Smooth muscle cell (in vitro differentiated cells): ENCODE data around the gene FBXO45. TPM values are rescaled to one million over a fixed set of nuclear protein-coding genes. Genes with fewer than 3 reads are reported as not detected.

Experiments
- DNase-seq: peaks from one replicate; lab custom pipeline; 2025; ENCODE audit not compliant: unreplicated experiment; lab: John Stamatoyannopoulos, UW
- H2AFZ ChIP-seq: fragments of 200-600 bp; sonication (generic); 2 replicates; pipeline ENCODE4 v1.6.0; 2016; ENCODE audit warnings: antibody characterized with exemption, low read depth, mild to moderate bottlenecking
- H3F3A ChIP-seq: fragments of 200-600 bp; sonication (generic); 2 replicates; pipeline ENCODE4 v1.6.0; 2017; ENCODE audit warnings: antibody characterized with exemption, low read depth
- H3K27ac ChIP-seq: fragments of 200-600 bp; sonication (generic); 2 replicates; pipeline ENCODE4 v1.5.1; 2016; ENCODE audit warnings: low read depth, mild to moderate bottlenecking
- H3K27me3 ChIP-seq: fragments of 200-600 bp; sonication (generic); 2 replicates; pipeline ENCODE4 v1.6.1; 2016; ENCODE audit warnings: low read depth, mild to moderate bottlenecking
- H3K36me3 ChIP-seq: fragments of 200-600 bp; sonication (generic); 2 replicates; pipeline ENCODE4 v1.5.1; 2016; ENCODE audit warnings: low read depth
- H3K4me1 ChIP-seq: fragments of 200-600 bp; sonication (generic); 2 replicates; pipeline ENCODE4 v1.5.1; 2016; ENCODE audit warnings: low read depth
- H3K4me2 ChIP-seq: fragments of 200-600 bp; sonication (generic); 2 replicates; pipeline ENCODE4 v1.6.0; 2016; ENCODE audit warnings: mild to moderate bottlenecking
- H3K4me3 ChIP-seq: fragments of 200-600 bp; sonication (generic); 2 replicates; pipeline ENCODE4 v1.5.1; 2016; ENCODE audit warnings: mild to moderate bottlenecking
- H3K79me2 ChIP-seq: fragments of 200-600 bp; sonication (generic); 2 replicates; pipeline ENCODE4 v1.6.0; 2016; ENCODE audit warnings: low read depth, mild to moderate bottlenecking
- H3K9ac ChIP-seq: fragments of 200-600 bp; sonication (generic); 2 replicates; pipeline ENCODE4 v1.6.0; 2016; ENCODE audit warnings: low read depth
- H3K9me3 ChIP-seq: fragments of 200-600 bp; sonication (generic); replicated peaks from 2 replicates; pipeline ENCODE4 v1.5.1; 2016; ENCODE audit warnings: low read depth
- H4K20me1 ChIP-seq: fragments of 200-600 bp; sonication (generic); 2 replicates; pipeline ENCODE4 v1.6.0; 2016; ENCODE audit warnings: low read depth
- CTCF ChIP-seq: fragments of 200-600 bp; sonication (generic); IDR thresholded peaks from 2 replicates; pipeline ENCODE4 v1.5.1; 2017; ENCODE audit warnings: borderline replicate concordance, mild to moderate bottlenecking, antibody characterized with exemption; ENCODE audit not compliant: insufficient read depth, poor library complexity, severe bottlenecking
- WGBS: methylation state at CpG from one replicate; pipeline ENCODE4 v1.1.7; 2016; ENCODE audit warnings: low lambda C conversion rate; 5-methylcytosine and 5-hydroxymethylcytosine counted together
- polyA plus RNA-seq: library from polyadenylated mRNA; unstranded; fragments of >200 nt; fragmentation: Nextera tagmentation; extraction: Ambion mirVana; gene quantifications from 2 replicates; pipeline ENCODE4 v1.2.1, GENCODE V29; 2016
- total RNA-seq: library from RNA; depleted of rRNA; stranded (reverse); fragments of >200 nt; gene quantifications from 2 replicates; pipeline ENCODE4 v1.2.3, GENCODE V29; 2014

The FBXO45 gene
- total and polyA plus RNA-seq, 2 experiments from 2014 or later = 5.8 to 13.1 TPM

- no peaks in the 10 kb centered on the region for H4K20me1 ChIP-seq
- no peaks in the 10 kb centered on the region for H3K79me2 ChIP-seq
- 89% methylated on average over 10 of the region's 10 CpGs for WGBS
- no peak overlapping the region for H2AFZ ChIP-seq
- peaks cover 8% of the 10 kb centered on the region for H3K4me1 ChIP-seq
- DNase-seq = no peak
- H3K36me3 ChIP-seq = no peaks in the 10 kb centered on the region
- H3K4me3 ChIP-seq = no peak overlapping the region
- H3K9me3 ChIP-seq = no peaks in the 10 kb centered on the region
- H3K27ac ChIP-seq = no peak overlapping the region
- TF ChIP-seq CTCF = no peak
- H3F3A ChIP-seq = no peaks in the 10 kb centered on the region
- no peak overlapping the region for H3K9ac ChIP-seq
- no peaks in the 10 kb centered on the region for H3K27me3 ChIP-seq
- no peak overlapping the region for H3K4me2 ChIP-seq
These were observed 51.7 kb downstream of the FBXO45 start for GRCh38 chr3:196620161-196620604.

DNA sequence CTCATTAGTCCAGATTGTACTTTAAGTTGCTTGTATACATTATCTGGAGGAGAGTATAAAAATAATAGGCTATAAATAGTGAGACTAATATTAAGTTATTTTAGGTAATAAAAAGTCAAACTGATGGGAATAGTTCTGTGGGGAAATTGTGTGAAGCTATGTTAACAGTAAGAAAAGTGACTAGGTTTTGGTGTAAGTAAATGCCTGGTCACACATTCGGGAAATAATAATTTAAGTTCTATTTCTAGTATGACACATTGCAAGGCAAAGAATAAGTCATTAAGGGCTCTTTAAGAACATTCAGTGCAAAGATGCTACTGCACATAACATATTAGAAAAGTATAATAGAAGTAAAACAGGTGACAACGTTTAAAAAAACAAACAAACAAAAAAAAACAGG lies 52.2 kb downstream of the FBXO45 start:
- TF ChIP-seq CTCF = no peak
- no peak overlapping the region for H3K4me2 ChIP-seq
- no peak overlapping the region for H2AFZ ChIP-seq
- H3K9ac ChIP-seq = no peak overlapping the region
- DNase-seq = no peak
- no peaks in the 10 kb centered on the region for H3K27me3 ChIP-seq
- H3K4me1 ChIP-seq = peaks cover 8% of the 10 kb centered on the region
- H3K36me3 ChIP-seq = no peaks in the 10 kb centered on the region
- H3F3A ChIP-seq = no peaks in the 10 kb centered on the region
- no peaks in the 10 kb centered on the region for H3K79me2 ChIP-seq
- H3K27ac ChIP-seq = no peak overlapping the region
- no peaks in the 10 kb centered on the region for H4K20me1 ChIP-seq
- WGBS = 87% methylated on average over 2 of the region's 2 CpGs
- no peaks in the 10 kb centered on the region for H3K9me3 ChIP-seq
- H3K4me3 ChIP-seq = no peak overlapping the region

DNA sequence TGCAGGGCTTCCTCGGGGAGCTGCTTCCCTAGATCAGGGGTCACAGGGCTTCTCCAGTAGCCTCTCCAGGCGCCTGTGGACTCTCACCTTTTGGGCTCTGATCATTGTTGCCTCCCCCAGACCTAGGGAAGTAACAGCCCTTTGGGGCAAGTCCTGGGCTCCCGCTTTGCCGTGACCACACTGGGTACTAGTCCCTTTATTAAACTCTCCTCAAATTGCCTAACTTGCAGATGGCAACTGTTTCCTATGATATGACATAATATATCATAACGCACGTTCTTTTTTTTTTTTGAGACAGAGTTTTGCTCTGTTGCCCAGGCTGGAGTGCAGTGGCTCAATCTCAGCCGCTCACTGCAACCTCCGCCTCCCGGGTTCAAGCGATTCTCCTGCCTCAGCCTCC lies 53.2 kb downstream of the FBXO45 start:
- no peaks in the 10 kb centered on the region for H3K27me3 ChIP-seq
- H2AFZ ChIP-seq = no peak overlapping the region
- H3K36me3 ChIP-seq = no peaks in the 10 kb centered on the region
- no peak overlapping the region for H3K4me2 ChIP-seq
- no peaks in the 10 kb centered on the region for H4K20me1 ChIP-seq
- DNase-seq = no peak
- no peaks in the 10 kb centered on the region for H3K9me3 ChIP-seq
- H3K27ac ChIP-seq = no peak overlapping the region
- no peak overlapping the region for H3K4me3 ChIP-seq
- 91% methylated on average over 10 of the region's 10 CpGs for WGBS
- peaks cover 8% of the 10 kb centered on the region for H3K4me1 ChIP-seq
- H3K79me2 ChIP-seq = no peaks in the 10 kb centered on the region
- H3K9ac ChIP-seq = no peak overlapping the region
- no peaks in the 10 kb centered on the region for H3F3A ChIP-seq
- no peak for TF ChIP-seq CTCF

DNA sequence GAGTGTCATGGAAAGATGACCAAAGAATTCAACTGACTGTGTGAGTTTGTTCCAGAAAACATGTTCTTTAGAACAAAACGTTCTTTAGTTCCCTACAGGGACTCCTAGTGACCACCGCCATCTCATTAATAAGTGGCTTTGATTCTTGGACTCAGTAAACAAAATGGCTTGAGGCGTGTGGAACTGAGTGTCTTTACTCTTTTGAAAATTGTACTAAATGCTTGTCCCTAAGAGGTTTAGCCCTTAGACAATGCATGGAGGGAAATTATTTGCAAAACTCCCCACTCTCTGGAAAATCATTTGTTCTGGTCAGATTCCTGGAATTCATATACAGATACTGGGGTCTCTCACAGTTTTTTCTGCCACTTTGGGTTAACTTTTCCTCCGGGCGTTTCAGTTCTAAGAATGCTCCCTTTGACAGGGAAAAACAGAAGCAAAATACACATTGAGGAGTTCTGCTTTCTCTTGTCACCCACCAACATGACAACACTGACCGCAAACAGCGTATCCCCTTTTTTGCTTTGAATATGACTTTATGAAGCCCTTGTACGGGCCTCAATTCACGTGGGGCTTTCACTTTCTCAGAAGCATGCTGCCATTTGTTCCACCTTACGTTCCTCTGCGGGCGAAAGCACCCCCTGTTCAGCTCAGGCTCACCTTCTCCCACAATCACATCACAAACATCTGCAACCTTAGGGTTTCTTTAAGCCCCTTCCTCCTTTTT lies 55.8 kb downstream of the FBXO45 start:
- Histone ChIP-seq H3K4me3 (no peak overlapping the region), H3K4me2 (no peak overlapping the region), H3K4me1 (peaks cover 8% of the 10 kb centered on the region), H4K20me1 (no peaks in the 10 kb centered on the region), H3K27me3 (no peaks in the 10 kb centered on the region), H3K9me3 (no peaks in the 10 kb centered on the region), H3K27ac (no peak overlapping the region), H3F3A (no peaks in the 10 kb centered on the region), H3K9ac (no peak overlapping the region), H2AFZ (no peak overlapping the region), H3K36me3 (no peaks in the 10 kb centered on the region), H3K79me2 (no peaks in the 10 kb centered on the region)
- 95% methylated on average over 12 of the region's 12 CpGs for WGBS
- DNase-seq = no peak
- TF ChIP-seq CTCF = no peak
